Glutamatergic neuron (in vitro differentiated cells): ENCODE data around the gene FERMT3. TPM values are rescaled to one million over a fixed set of nuclear protein-coding genes. Genes with fewer than 3 reads are reported as not detected.

ENCODE experiments used
- DNase-seq: peaks from one replicate; pipeline ENCODE4 v3.0.0; 2022
- H3K27ac Mint-ChIP-seq: one replicate; pipeline ENCODE4 v1.8.0; 2020; ENCODE audit warnings: mild to moderate bottlenecking, mixed read lengths, inconsistent platforms; ENCODE audit not compliant: unreplicated experiment
- H3K27me3 Mint-ChIP-seq: one replicate; pipeline ENCODE4 v1.8.0; 2020; ENCODE audit warnings: mild to moderate bottlenecking, moderate library complexity, mixed read lengths, inconsistent platforms; ENCODE audit not compliant: unreplicated experiment
- H3K36me3 Mint-ChIP-seq: one replicate; pipeline ENCODE4 v1.8.0; 2020; ENCODE audit warnings: mild to moderate bottlenecking, mixed read lengths, inconsistent platforms; ENCODE audit not compliant: unreplicated experiment
- H3K4me1 Mint-ChIP-seq: one replicate; pipeline ENCODE4 v1.8.0; 2020; ENCODE audit warnings: mild to moderate bottlenecking, low read depth, mixed read lengths, inconsistent platforms; ENCODE audit not compliant: unreplicated experiment
- H3K4me3 Mint-ChIP-seq: one replicate; pipeline ENCODE4 v1.8.0; 2020; ENCODE audit warnings: mild to moderate bottlenecking, mixed read lengths, inconsistent platforms; ENCODE audit not compliant: unreplicated experiment
- H3K9me3 Mint-ChIP-seq: one replicate; pipeline ENCODE4 v1.8.0; 2020; ENCODE audit warnings: mild to moderate bottlenecking, moderate library complexity, mixed read lengths, inconsistent platforms; ENCODE audit not compliant: unreplicated experiment
- total RNA-seq: library from RNA; stranded (reverse); fragmentation: NEBNext Ultra II Directional; extraction: Animal tissue kit (Norgen Biotek cat#: 25700); gene quantifications from one replicate; pipeline ENCODE4 v1.2.1, GENCODE V29; 2021; ENCODE audit not compliant: unreplicated experiment
- TF ChIP-seq, protein P1 (sequence below): fragments of 200-600 bp; sonication (generic); IDR thresholded peaks from one replicate; pipeline ENCODE4 v1.5.0; 2021; ENCODE audit not compliant: partially characterized antibody, unreplicated experiment

The FERMT3 gene
- total RNA-seq, 1 donor from 2014 or later, result 2.0 TPM

DNA sequence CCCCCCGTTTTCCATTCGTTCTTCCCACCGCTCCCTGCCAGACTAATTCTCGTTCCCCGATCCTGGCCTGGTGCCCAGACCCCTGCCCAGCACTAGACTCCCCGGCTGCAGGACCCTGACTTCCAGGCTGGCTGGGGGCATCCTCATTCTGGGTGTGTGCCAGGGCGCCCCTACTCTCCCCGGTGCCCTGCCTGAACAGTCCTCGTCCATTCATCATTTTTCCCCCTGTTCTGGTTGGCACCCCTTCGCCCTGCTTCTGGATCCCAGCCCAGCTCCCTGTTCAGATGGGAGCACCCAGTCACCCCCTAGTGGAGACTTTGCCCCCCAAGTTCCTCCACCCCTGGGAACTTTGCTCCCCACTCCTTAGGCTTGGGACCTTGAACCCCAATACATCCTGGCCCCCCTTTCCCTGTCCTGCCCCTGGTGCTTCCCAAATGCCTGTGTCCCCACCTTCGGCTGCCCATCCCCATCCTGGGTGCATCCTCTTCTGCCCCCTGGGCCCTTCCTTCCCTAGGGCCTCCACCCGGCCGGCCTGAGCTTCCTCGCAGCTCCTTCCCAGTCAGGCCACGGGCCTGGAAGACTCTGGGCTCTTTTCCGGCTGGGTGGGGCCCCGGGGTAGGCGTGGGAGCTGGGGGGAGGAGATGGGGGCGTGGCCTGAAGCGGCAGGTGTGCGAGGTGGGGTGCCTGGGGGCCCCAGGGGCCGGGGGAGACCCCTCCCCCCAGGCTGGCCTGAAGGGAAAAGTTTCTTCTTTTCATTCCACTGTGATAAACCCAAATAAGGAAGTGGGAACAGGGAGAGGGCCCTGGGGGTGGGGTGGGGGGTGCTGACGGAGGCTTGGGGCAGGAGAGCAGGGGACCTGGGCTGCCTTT is 45.7 kb downstream of the FERMT3 start:
- no peaks in the 10 kb centered on the region for H3K36me3 Mint-ChIP-seq
- no peak for DNase-seq
- H3K27ac Mint-ChIP-seq, result peak overlapping the region; percentile 17
- peaks cover 12% of the 10 kb centered on the region for H3K4me1 Mint-ChIP-seq
- H3K27me3 Mint-ChIP-seq, result peaks cover 11% of the 10 kb centered on the region
- peak overlapping the region; percentile 92 for H3K4me3 Mint-ChIP-seq
- TF ChIP-seq, protein P1, sequence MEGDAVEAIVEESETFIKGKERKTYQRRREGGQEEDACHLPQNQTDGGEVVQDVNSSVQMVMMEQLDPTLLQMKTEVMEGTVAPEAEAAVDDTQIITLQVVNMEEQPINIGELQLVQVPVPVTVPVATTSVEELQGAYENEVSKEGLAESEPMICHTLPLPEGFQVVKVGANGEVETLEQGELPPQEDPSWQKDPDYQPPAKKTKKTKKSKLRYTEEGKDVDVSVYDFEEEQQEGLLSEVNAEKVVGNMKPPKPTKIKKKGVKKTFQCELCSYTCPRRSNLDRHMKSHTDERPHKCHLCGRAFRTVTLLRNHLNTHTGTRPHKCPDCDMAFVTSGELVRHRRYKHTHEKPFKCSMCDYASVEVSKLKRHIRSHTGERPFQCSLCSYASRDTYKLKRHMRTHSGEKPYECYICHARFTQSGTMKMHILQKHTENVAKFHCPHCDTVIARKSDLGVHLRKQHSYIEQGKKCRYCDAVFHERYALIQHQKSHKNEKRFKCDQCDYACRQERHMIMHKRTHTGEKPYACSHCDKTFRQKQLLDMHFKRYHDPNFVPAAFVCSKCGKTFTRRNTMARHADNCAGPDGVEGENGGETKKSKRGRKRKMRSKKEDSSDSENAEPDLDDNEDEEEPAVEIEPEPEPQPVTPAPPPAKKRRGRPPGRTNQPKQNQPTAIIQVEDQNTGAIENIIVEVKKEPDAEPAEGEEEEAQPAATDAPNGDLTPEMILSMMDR, result no peak
- H3K9me3 Mint-ChIP-seq, result peaks cover 9% of the 10 kb centered on the region

DNA sequence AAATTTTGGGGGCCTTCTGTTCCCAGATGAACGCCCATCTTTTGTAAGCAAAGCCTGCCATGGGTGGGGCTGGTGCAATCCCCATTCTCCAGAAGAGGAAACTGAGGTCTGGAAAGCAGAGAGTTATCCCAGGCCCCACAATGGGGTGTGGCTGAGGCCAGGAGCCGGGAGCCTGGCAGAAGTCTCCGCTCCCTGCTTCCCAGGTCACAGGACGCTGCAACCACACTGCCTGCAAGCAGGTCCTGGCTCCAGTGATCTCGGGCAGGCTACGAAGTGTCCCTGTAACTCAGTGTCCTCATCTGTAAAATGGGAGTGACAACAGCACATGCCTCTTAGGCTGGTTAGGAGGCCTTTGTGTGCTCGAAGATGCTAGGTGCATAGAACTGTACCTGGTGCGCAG is 46.5 kb downstream of the FERMT3 start:
- H3K36me3 Mint-ChIP-seq, result no peaks in the 10 kb centered on the region
- H3K27me3 Mint-ChIP-seq, result peaks cover 11% of the 10 kb centered on the region
- DNase-seq, result no peak
- peak overlapping the region; percentile 42 for H3K4me3 Mint-ChIP-seq
- H3K27ac Mint-ChIP-seq, result no peak overlapping the region
- H3K4me1 Mint-ChIP-seq, result peaks cover 8% of the 10 kb centered on the region
- H3K9me3 Mint-ChIP-seq, result peaks cover 5% of the 10 kb centered on the region
- TF ChIP-seq, protein P1, result no peak

DNA sequence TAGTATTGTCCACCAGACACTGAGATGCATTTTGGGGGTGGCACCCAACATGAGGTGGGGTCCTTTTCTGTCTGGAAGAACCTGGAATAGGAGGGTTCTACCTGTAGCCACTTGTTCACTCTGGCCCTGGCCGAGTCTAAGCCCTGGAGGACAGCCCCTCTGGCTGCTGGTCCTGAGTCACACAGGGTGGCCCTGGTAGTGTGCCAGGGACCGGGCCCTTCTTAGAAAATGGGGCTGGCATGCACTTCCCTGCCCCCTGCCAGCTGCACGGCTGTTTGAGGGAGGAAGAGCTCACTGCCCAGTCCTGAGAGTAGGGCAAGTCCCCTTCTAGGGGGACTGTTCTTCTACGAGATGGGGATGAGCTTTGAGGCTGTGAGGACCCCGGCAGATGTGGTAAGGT is 47.0 kb downstream of the FERMT3 start:
- H3K27ac Mint-ChIP-seq, result no peak overlapping the region
- H3K36me3 Mint-ChIP-seq, result no peaks in the 10 kb centered on the region
- H3K27me3 Mint-ChIP-seq, result peaks cover 11% of the 10 kb centered on the region

DNA sequence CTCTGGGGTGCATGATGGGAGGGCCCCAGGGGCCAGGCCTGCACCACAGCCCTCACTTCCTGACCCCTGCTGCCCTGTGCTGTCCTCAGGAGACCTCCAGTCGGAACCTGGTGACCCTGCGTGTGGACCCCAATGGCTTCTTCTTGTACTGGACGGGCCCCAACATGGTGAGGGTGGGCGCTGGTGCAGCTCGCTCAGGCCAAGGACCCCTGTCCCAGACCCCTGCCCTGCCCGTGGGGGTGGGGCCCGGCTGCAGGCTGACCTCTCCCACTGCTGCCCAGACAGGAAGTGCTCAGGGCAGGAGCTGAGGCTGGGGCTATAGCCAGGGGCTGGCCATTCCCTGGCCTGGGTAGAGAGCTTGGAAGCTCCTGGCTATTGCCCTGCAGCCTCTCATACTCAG is 47.8 kb downstream of the FERMT3 start:
- H3K27me3 Mint-ChIP-seq, result peaks cover 7% of the 10 kb centered on the region
- no peaks in the 10 kb centered on the region for H3K36me3 Mint-ChIP-seq
- H3K9me3 Mint-ChIP-seq, result peaks cover 2% of the 10 kb centered on the region
- no peak for DNase-seq
- TF ChIP-seq, protein P1, result no peak
- peaks cover 4% of the 10 kb centered on the region for H3K4me1 Mint-ChIP-seq
- H3K4me3 Mint-ChIP-seq, result no peak overlapping the region
- H3K27ac Mint-ChIP-seq, result no peak overlapping the region

More for the DNA sequence above, 47.0 kb downstream of the FERMT3 start:
- TF ChIP-seq, protein P1, result no peak
- peaks cover 2% of the 10 kb centered on the region for H3K9me3 Mint-ChIP-seq
- H3K4me3 Mint-ChIP-seq, result peak overlapping the region; percentile 42
- peaks cover 4% of the 10 kb centered on the region for H3K4me1 Mint-ChIP-seq
- DNase-seq, result no peak
